ENCODE results near the gene FOXQ1.

DNA sequence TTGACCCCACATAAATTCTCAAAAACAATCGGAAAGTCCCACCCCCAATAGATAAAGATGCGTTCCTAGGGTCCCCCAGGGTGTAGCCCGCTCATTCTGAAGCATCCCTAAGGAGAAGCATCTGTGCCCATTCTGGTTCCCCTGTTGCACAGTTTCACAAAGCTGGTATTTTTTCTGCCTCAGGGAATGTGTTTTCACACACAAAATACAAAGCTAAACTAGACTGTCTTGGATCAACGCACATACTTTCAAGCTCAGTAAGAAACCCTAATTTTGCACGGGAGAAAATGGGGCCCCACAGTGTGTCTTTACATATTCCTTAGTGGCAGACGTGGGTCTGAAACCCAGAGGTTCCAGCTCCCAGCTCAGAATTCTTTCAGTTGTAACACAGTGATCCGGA lies 6.1 kb downstream of the FOXQ1 start:
- TF ChIP-seq, protein P1, sequence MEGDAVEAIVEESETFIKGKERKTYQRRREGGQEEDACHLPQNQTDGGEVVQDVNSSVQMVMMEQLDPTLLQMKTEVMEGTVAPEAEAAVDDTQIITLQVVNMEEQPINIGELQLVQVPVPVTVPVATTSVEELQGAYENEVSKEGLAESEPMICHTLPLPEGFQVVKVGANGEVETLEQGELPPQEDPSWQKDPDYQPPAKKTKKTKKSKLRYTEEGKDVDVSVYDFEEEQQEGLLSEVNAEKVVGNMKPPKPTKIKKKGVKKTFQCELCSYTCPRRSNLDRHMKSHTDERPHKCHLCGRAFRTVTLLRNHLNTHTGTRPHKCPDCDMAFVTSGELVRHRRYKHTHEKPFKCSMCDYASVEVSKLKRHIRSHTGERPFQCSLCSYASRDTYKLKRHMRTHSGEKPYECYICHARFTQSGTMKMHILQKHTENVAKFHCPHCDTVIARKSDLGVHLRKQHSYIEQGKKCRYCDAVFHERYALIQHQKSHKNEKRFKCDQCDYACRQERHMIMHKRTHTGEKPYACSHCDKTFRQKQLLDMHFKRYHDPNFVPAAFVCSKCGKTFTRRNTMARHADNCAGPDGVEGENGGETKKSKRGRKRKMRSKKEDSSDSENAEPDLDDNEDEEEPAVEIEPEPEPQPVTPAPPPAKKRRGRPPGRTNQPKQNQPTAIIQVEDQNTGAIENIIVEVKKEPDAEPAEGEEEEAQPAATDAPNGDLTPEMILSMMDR (IDR thresholded peaks at IDR 0.05; ENCODE audit: borderline replicate concordance, extremely low read depth, low read length, poor library complexity, severe bottlenecking), result no peak
- no peak for TF ChIP-seq EZH2 (IDR thresholded peaks at IDR 0.05; ENCODE audit: borderline replicate concordance, low read depth, low read length, severe bottlenecking)

Measured in DND-41 (cell line).